ENCODE data around the gene SLC9A9. TPM values are rescaled to one million over a fixed set of nuclear protein-coding genes. Genes with fewer than 3 reads are reported as not detected.

Gene SLC9A9
- total and polyA plus RNA-seq, 9 of the 15 experiments (the other 6 are each of a cell fraction or from before 2014, with no cell fraction given) = 0.03 to 0.13 TPM; not detected in 7

- FAIRE-seq = no peak
- TF ChIP-seq NR0B1 (IDR thresholded peaks at IDR 0.05; ENCODE audit: partially characterized antibody) = no peak
- no peak for TF ChIP-seq THRB (CRISPR knock-in tag; conservative IDR thresholded peaks at IDR 0.05)
- TF ChIP-seq NEUROD1 (IDR thresholded peaks at IDR 0.05; ENCODE audit: borderline replicate concordance, low read depth, low read length, partially characterized antibody) = no peak
- TF ChIP-seq POU5F1 (IDR thresholded peaks at IDR 0.05; ENCODE audit: borderline replicate concordance, low read depth, low read length, partially characterized antibody) = no peak
- TF ChIP-seq TCF3 (CRISPR knock-in tag; IDR thresholded peaks at IDR 0.05) = no peak
- no peak for TF ChIP-seq ARID2 (IDR thresholded peaks at IDR 0.05)
- TF ChIP-seq RHOXF2B (CRISPR knock-in tag; conservative IDR thresholded peaks at IDR 0.05) = no peak
- TF ChIP-seq ZNF324 (CRISPR knock-in tag; IDR thresholded peaks at IDR 0.05) = no peak
- no peak for TF ChIP-seq HDAC2 (IDR thresholded peaks at IDR 0.05)
- no peak for TF ChIP-seq ZZZ3 (IDR thresholded peaks at IDR 0.05)
- TF ChIP-seq MYNN (IDR thresholded peaks at IDR 0.05) = no peak
- TF ChIP-seq MYNN (CRISPR knock-in tag; IDR thresholded peaks at IDR 0.05) = no peak
- no peak for TF ChIP-seq NCOA2 (IDR thresholded peaks at IDR 0.05; ENCODE audit: partially characterized antibody in 2 of 2)
- no peak for TF ChIP-seq GABPB2 (CRISPR knock-in tag; conservative IDR thresholded peaks at IDR 0.05)
- no peak for TF ChIP-seq ZKSCAN3 (CRISPR knock-in tag; IDR thresholded peaks at IDR 0.05)
- no peak for TF ChIP-seq CBX3 (IDR thresholded peaks at IDR 0.05; ENCODE audit: borderline replicate concordance in 1 of 2, low read length in 2 of 2)
- TF ChIP-seq TEAD1 (CRISPR knock-in tag; IDR thresholded peaks at IDR 0.05) = no peak
- peak; percentile 68 for TF ChIP-seq USF1 (CRISPR knock-in tag; IDR thresholded peaks at IDR 0.05)
- TF ChIP-seq BRF1 (IDR thresholded peaks at IDR 0.05; ENCODE audit: borderline replicate concordance, extremely low read depth, insufficient read length) = no peak
- TF ChIP-seq PREB (CRISPR knock-in tag; IDR thresholded peaks at IDR 0.05) = no peak
Measured at GRCh38 chr3:143476965-143477640, 371.2 kb downstream of the SLC9A9 start.

More at GRCh38 chr3:143476965-143477640, 371.2 kb downstream of the SLC9A9 start:
- Histone ChIP-seq H3K4me3 (no peak overlapping the region), H3K9me3 (replicated peaks; ENCODE audit: control insufficient read depth, insufficient read depth, low read depth, low read length) (no peaks in the 10 kb centered on the region), H3K9ac (ENCODE audit: insufficient read depth in 1 of 2, low read depth in 2 of 2, low read length in 2 of 2) (no peak overlapping the region), H3K27ac (ENCODE audit: extremely low read depth, low read depth, low read length) (no peak overlapping the region), H3K27me3 (ENCODE audit: control insufficient read depth in 2 of 2, insufficient read depth in 2 of 2, low read length in 2 of 2) (no peaks in the 10 kb centered on the region; a peak in 1 of 5 replicates), H3K4me1 (replicated peaks in 1 of 2; ENCODE audit: control insufficient read depth in 2 of 2, insufficient read depth in 2 of 2, low read length in 2 of 2) (peaks cover 0 to 2% of the 10 kb centered on the region in 2 experiments; a peak in 1 of 5 replicates), H3K79me2 (ENCODE audit: control insufficient read depth, insufficient read depth, low read length) (no peaks in the 10 kb centered on the region), H3K4me2 (ENCODE audit: insufficient read depth, low read length) (no peak overlapping the region), H2AFZ (ENCODE audit: low read depth, low read length) (no peak overlapping the region), H3K9me1 (ENCODE audit: control insufficient read depth, insufficient read depth, low read length) (no peaks in the 10 kb centered on the region), H3K36me3 (ENCODE audit: control insufficient read depth, insufficient read depth, low read length) (no peaks in the 10 kb centered on the region), H4K20me1 (replicated peaks; ENCODE audit: control insufficient read depth, insufficient read depth, low read length) (no peaks in the 10 kb centered on the region)
- CTCF ChIA-PET (ENCODE audit: low intra/inter-chr PET ratio) = no interaction called here
- BruUV-seq (replicated peaks) = no TSS peak
- in situ Hi-C loops (cut with MboI) (no loop called here), intact Hi-C loops (cut with micrococcal nuclease) (no loop called here)
- WGBS (ENCODE audit: insufficient coverage, low coverage, missing lambda C conversion rate) = 5% methylated on average over 4 of the region's 7 CpGs
- peak; percentile 65 for ATAC-seq
- DNase-seq (ENCODE audit: extremely low read depth in 1 of 4, low spot score in 3 of 4) = peak in 2 of 4 experiments; percentile 13 to 15
- POLR2A ChIA-PET = interaction anchor here (1.0 kb wide), 1 partner anchor 7 kb away, joined by 3 read pairs; no protein-coding TSS in a partner anchor
